ENCODE data around the gene CA9. TPM values are rescaled to one million over a fixed set of nuclear protein-coding genes. Genes with fewer than 3 reads are reported as not detected.

Gene CA9
- total and polyA plus RNA-seq, 2 experiments from 2014 or later = 0.27 to 2.1 TPM

DNA sequence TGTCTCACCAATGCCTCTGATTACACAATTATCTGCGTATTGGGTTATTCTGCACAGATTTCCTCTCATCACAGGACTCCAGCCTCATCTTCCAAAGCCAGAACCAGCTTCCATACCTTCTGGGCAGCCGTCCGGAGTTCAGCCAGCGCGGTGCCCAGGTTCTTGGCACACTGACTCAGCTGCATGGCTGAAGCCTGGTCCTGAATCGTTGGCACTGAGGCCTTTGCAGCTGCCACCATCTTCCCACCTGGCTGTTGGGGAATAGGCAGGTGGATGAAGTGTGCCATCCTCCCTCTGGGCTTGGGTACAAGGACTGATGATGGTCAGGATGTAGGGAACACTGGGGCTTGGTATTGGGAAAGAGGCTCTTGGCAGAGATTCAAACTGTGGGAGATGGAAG, 40.4 kb downstream of the CA9 start:
- Histone ChIP-seq H2AFZ (no peak overlapping the region), H3K27ac (no peak overlapping the region), H3K36me3 (replicated peaks; ENCODE audit: insufficient read depth, low read depth) (peaks cover 3% of the 10 kb centered on the region)

DNA sequence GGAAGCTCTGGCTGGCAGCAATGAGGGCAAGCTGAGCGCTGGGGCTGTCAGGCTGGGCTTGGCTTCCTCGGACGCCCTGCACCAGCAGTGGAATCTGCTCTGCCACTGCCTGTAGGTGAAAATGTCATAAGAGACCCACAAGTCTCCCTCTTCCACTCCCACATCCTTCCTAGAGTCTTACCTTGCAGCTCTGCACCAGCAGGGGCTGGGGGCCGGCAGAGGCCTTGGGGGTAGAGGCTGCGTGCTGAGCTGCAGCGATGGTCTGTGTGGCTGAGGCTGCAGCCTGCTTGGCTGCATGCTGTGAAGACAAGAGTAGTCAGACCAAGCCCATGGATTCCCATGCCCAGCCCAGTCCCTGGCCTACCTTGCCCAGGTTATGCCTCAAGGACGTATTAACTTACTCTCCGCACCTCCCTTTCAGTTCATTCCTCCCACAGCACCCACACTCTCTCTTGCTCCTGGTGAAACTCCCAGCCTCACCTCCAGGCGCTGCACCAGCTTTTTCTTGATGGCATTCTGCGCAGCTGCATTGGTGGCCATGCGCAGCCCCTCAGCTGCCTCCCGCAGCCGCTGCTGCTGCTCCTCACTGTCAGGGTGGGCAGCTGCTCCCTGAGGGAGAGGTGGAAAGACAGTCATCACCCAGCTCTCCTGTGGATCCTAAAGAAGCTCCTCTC, 41.0 kb downstream of the CA9 start:
- no peak for DNase-seq (ENCODE audit: low spot score)
- TF ChIP-seq EZH2 (IDR thresholded peaks at IDR 0.05; ENCODE audit: borderline replicate concordance) (no peak), EZH2phosphoT487 (IDR thresholded peaks at IDR 0.05; ENCODE audit: low read depth, severe bottlenecking, unreplicated experiment) (no peak)
- TF ChIP-seq, protein P1, sequence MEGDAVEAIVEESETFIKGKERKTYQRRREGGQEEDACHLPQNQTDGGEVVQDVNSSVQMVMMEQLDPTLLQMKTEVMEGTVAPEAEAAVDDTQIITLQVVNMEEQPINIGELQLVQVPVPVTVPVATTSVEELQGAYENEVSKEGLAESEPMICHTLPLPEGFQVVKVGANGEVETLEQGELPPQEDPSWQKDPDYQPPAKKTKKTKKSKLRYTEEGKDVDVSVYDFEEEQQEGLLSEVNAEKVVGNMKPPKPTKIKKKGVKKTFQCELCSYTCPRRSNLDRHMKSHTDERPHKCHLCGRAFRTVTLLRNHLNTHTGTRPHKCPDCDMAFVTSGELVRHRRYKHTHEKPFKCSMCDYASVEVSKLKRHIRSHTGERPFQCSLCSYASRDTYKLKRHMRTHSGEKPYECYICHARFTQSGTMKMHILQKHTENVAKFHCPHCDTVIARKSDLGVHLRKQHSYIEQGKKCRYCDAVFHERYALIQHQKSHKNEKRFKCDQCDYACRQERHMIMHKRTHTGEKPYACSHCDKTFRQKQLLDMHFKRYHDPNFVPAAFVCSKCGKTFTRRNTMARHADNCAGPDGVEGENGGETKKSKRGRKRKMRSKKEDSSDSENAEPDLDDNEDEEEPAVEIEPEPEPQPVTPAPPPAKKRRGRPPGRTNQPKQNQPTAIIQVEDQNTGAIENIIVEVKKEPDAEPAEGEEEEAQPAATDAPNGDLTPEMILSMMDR (IDR thresholded peaks at IDR 0.05; ENCODE audit: poor library complexity) = no peak
- no peaks in the 10 kb centered on the region for H3K27me3 ChIP-seq
- H3K4me3 ChIP-seq = no peak overlapping the region
- H3K36me3 ChIP-seq (replicated peaks; ENCODE audit: insufficient read depth, low read depth) = peaks cover 3% of the 10 kb centered on the region
- no peak overlapping the region for H3K27ac ChIP-seq
- no peaks in the 10 kb centered on the region for H3K9me3 ChIP-seq (ENCODE audit: low read depth)
- no peak overlapping the region for H2AFZ ChIP-seq
- H4K20me1 ChIP-seq (ENCODE audit: insufficient read depth, poor library complexity, severe bottlenecking) = no peaks in the 10 kb centered on the region
- H3K9me2 ChIP-seq (replicated peaks; ENCODE audit: insufficient read depth) = no peaks in the 10 kb centered on the region
- no peak overlapping the region for H3K4me2 ChIP-seq
- no peaks in the 10 kb centered on the region for H3K79me2 ChIP-seq
- H3K4me1 ChIP-seq (ENCODE audit: insufficient read depth) = no peaks in the 10 kb centered on the region
- 97% methylated on average over 13 of the region's 13 CpGs for WGBS (ENCODE audit: low lambda C conversion rate, missing lambda C conversion rate)

More for the DNA sequence above, 40.4 kb downstream of the CA9 start:
- no peaks in the 10 kb centered on the region for H3K9me2 ChIP-seq (replicated peaks; ENCODE audit: insufficient read depth)
- TF ChIP-seq EZH2 (IDR thresholded peaks at IDR 0.05; ENCODE audit: borderline replicate concordance) (no peak), EZH2phosphoT487 (IDR thresholded peaks at IDR 0.05; ENCODE audit: low read depth, severe bottlenecking, unreplicated experiment) (no peak)
- TF ChIP-seq, protein P1 (IDR thresholded peaks at IDR 0.05; ENCODE audit: poor library complexity) = no peak
- H3K4me3 ChIP-seq = no peak overlapping the region
- H3K4me1 ChIP-seq (ENCODE audit: insufficient read depth) = no peaks in the 10 kb centered on the region
- no peaks in the 10 kb centered on the region for H3K27me3 ChIP-seq
- no peaks in the 10 kb centered on the region for H3K9me3 ChIP-seq (ENCODE audit: low read depth)
- no peak overlapping the region for H3K4me2 ChIP-seq
- no peak for DNase-seq (ENCODE audit: low spot score)
- 97% methylated on average over 6 of the region's 6 CpGs for WGBS (ENCODE audit: low lambda C conversion rate, missing lambda C conversion rate)
- H4K20me1 ChIP-seq (ENCODE audit: insufficient read depth, poor library complexity, severe bottlenecking) = no peaks in the 10 kb centered on the region
- H3K79me2 ChIP-seq = no peaks in the 10 kb centered on the region

DNA sequence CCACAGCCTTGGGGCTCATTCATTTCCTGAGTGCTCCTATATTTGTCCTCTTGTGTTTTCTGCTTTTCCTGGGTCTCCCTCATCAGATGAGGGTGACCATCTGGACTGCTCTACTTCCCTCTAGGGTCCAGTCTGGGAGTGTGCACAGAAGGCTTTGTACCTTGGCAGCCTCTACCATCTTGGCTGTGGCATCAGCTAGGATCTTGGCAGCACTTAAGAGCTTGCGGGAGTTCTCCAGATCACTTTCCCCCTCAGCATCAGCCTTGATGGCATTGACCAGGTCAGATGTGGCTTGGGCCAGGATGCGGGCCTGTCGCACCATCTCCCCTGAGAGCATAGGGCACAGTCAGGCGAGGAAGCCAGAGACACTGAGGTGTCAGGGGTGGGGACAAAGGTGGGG, 42.5 kb downstream of the CA9 start:
- Histone ChIP-seq H3K36me3 (replicated peaks; ENCODE audit: insufficient read depth, low read depth) (peaks cover 3% of the 10 kb centered on the region), H3K79me2 (no peaks in the 10 kb centered on the region), H3K9me3 (ENCODE audit: low read depth) (no peaks in the 10 kb centered on the region), H3K4me3 (no peak overlapping the region), H3K27ac (no peak overlapping the region), H3K4me2 (no peak overlapping the region), H2AFZ (no peak overlapping the region), H3K9me2 (replicated peaks; ENCODE audit: insufficient read depth) (no peaks in the 10 kb centered on the region), H3K27me3 (no peaks in the 10 kb centered on the region), H3K4me1 (ENCODE audit: insufficient read depth) (no peaks in the 10 kb centered on the region), H4K20me1 (ENCODE audit: insufficient read depth, poor library complexity, severe bottlenecking) (no peaks in the 10 kb centered on the region)
- DNase-seq (ENCODE audit: low spot score) = no peak
- TF ChIP-seq, protein P1 (IDR thresholded peaks at IDR 0.05; ENCODE audit: poor library complexity) = no peak
- TF ChIP-seq EZH2 (IDR thresholded peaks at IDR 0.05; ENCODE audit: borderline replicate concordance) (no peak), EZH2phosphoT487 (IDR thresholded peaks at IDR 0.05; ENCODE audit: low read depth, severe bottlenecking, unreplicated experiment) (no peak)
- 100% methylated on average over 4 of the region's 4 CpGs for WGBS (ENCODE audit: low lambda C conversion rate, missing lambda C conversion rate)
